Measurements from ENCODE around the gene EPB41. TPM values are rescaled to one million over a fixed set of nuclear protein-coding genes. Genes with fewer than 3 reads are reported as not detected.
"Not testable (repeated sequence)": the region's sequence is repeated elsewhere in the genome, so short reads cannot be mapped to it uniquely, and the experiment has no call there.

Gene EPB41
- total RNA-seq, 2 donors from 2014 or later, result 68.0 to 78.7 TPM

GRCh38 chr1:29079916-29080629, 165.7 kb downstream of the EPB41 start:
- intact Hi-C loops (cut with DNase I, micrococcal nuclease); DNase-seq; ATAC-seq: not testable (repeated sequence)

GRCh38 chr1:29081201-29081600, 166.8 kb downstream of the EPB41 start:
- no peak for DNase-seq
- ATAC-seq, result no peak
- intact Hi-C loops (cut with DNase I, micrococcal nuclease), result no loop called here

GRCh38 chr1:29082519-29082918, 168.2 kb downstream of the EPB41 start:
- ATAC-seq (no peak), DNase-seq (no peak)
- intact Hi-C loops (cut with DNase I, micrococcal nuclease), result no loop called here

- ATAC-seq (no peak), DNase-seq (no peak)
- intact Hi-C loops (cut with DNase I, micrococcal nuclease), result no loop called here
Observed at GRCh38 chr1:29083317-29084195, 169.2 kb downstream of the EPB41 start.

- no peak for ATAC-seq
- intact Hi-C loops (cut with DNase I, micrococcal nuclease), result no loop called here
- no peak for DNase-seq
Observed at GRCh38 chr1:29084196-29084521, 169.8 kb downstream of the EPB41 start.

GRCh38 chr1:29090937-29091618, 176.7 kb downstream of the EPB41 start:
- DNase-seq, result no peak
- ATAC-seq, result no peak
- intact Hi-C loops (cut with DNase I, micrococcal nuclease), result no loop called here

- ATAC-seq; intact Hi-C loops (cut with DNase I, micrococcal nuclease); DNase-seq: not testable (repeated sequence)
Observed at GRCh38 chr1:29092704-29093103, 178.3 kb downstream of the EPB41 start.

- ATAC-seq (no peak), DNase-seq (no peak)
- intact Hi-C loops (cut with DNase I, micrococcal nuclease), result no loop called here
Observed at GRCh38 chr1:29094433-29094832, 180.1 kb downstream of the EPB41 start.

- ATAC-seq, result no peak
- DNase-seq, result no peak
- intact Hi-C loops (cut with DNase I, micrococcal nuclease), result no loop called here
Observed at GRCh38 chr1:29094954-29095353, 180.6 kb downstream of the EPB41 start.

- ATAC-seq (no peak), DNase-seq (no peak)
- intact Hi-C loops (cut with DNase I, micrococcal nuclease), result no loop called here
Observed at GRCh38 chr1:29096231-29096886, 182.0 kb downstream of the EPB41 start.

GRCh38 chr1:29099286-29099685, 184.9 kb downstream of the EPB41 start:
- ATAC-seq, result no peak
- intact Hi-C loops (cut with DNase I, micrococcal nuclease), result no loop called here
- DNase-seq, result no peak

- no peak for DNase-seq
- intact Hi-C loops (cut with DNase I, micrococcal nuclease), result no loop called here
- no peak for ATAC-seq
Observed at GRCh38 chr1:29100487-29100886, 186.1 kb downstream of the EPB41 start.

GRCh38 chr1:29105822-29106221, 191.5 kb downstream of the EPB41 start:
- DNase-seq (no peak), ATAC-seq (peak; percentile 46)
- intact Hi-C loops (cut with DNase I, micrococcal nuclease), result no loop called here

- ATAC-seq; DNase-seq; intact Hi-C loops (cut with DNase I, micrococcal nuclease): not testable (repeated sequence)
Observed at GRCh38 chr1:29108041-29108440, 193.7 kb downstream of the EPB41 start.

- intact Hi-C loops (cut with DNase I, micrococcal nuclease), result no loop called here
- DNase-seq, result no peak
- ATAC-seq, result no peak
Observed at GRCh38 chr1:29112705-29113412, 198.5 kb downstream of the EPB41 start.

GRCh38 chr1:29113413-29114117, 199.2 kb downstream of the EPB41 start:
- DNase-seq (no peak), ATAC-seq (no peak)
- intact Hi-C loops (cut with DNase I, micrococcal nuclease), result no loop called here

- DNase-seq (no peak), ATAC-seq (no peak)
- intact Hi-C loops (cut with DNase I, micrococcal nuclease), result no loop called here
Observed at GRCh38 chr1:29114654-29115053, 200.3 kb downstream of the EPB41 start.

GRCh38 chr1:29117381-29117780, 203.0 kb downstream of the EPB41 start:
- DNase-seq, result no peak
- ATAC-seq, result no peak
- intact Hi-C loops (cut with DNase I, micrococcal nuclease), result no loop called here

Data from left colon (tissue), 2 donors.